HFFc6 (cell line): ENCODE data around the gene CELSR1. TPM values are rescaled to one million over a fixed set of nuclear protein-coding genes. Genes with fewer than 3 reads are reported as not detected.

ENCODE experiments used
- DNase-seq: peaks from one replicate; pipeline ENCODE4 v3.0.0-alpha.2; 2018
- H3K27ac Mint-ChIP-seq: 2 replicates; pipeline ENCODE4 v1.8.0; 2020; ENCODE audit warnings: mild to moderate bottlenecking, mixed read lengths
- H3K27me3 Mint-ChIP-seq: 2 replicates; pipeline ENCODE4 v1.8.0; 2021; ENCODE audit warnings: mild to moderate bottlenecking, moderate library complexity, mixed read lengths; ENCODE audit not compliant: insufficient read depth
- H3K36me3 Mint-ChIP-seq: 2 replicates; pipeline ENCODE4 v1.8.0; 2021; ENCODE audit warnings: low read depth, mixed read lengths
- H3K4me1 Mint-ChIP-seq: 2 replicates; pipeline ENCODE4 v1.8.0; 2020; ENCODE audit warnings: low read depth, mixed read lengths
- H3K4me3 Mint-ChIP-seq: 2 replicates; pipeline ENCODE4 v1.8.0; 2020; ENCODE audit warnings: mild to moderate bottlenecking, moderate library complexity, mixed read lengths
- H3K9me3 Mint-ChIP-seq: 2 replicates; pipeline ENCODE4 v1.8.0; 2020; ENCODE audit warnings: mild to moderate bottlenecking, mixed read lengths
- total RNA-seq, 6 experiments: library from RNA; stranded (reverse); fragmentation: NEBNext Ultra II Directional; extraction: Animal tissue kit (Norgen Biotek cat#: 25700); gene quantifications; 2 replicates in 1 of 6; 3 replicates in 5 of 6; pipeline ENCODE4 v1.2.3, GENCODE V29; 2021
- TF ChIP-seq, protein P1 (sequence below): fragments of 200-600 bp; sonication (generic); IDR thresholded peaks from 2 replicates; pipeline ENCODE4 v1.5.0; 2021; ENCODE audit warnings: antibody characterized with exemption, mild to moderate bottlenecking

Gene CELSR1
- total RNA-seq, 6 experiments from 2014 or later: 4.7 to 8.2 (median 6.5) TPM

DNA sequence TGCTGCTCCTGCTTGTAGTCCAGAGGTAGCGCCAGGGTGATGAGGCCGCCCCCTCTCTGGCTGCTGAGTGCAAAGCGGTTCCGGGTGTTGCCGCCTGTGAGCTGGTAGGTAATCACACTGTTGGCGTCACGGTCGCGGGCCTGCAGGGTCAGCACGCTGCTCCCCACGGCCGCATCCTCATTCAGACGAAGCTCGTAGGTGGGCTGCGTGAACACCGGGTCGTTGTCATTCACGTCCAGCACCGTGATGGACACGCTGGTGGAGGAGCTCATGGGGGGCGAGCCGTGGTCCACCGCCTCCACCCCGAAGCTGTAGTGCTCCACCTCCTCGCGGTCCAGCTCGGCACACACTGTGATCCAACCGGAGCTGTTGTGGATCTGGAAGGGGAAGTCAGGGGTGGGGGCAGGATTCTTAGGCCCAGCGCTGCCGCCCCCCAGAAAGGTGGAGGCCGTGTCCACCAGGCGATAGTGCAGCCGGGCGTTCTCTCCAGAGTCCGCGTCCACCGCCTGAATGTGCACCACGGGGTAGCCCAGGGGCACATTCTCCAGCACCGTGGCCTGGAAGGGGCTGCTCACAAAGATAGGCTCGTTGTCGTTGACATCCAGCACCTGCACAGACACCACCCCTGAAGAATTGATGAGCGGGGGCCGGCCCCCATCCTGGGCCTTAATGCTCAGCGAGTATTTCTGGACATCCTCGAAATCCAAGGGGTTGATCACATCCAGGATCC lies 2.4 kb downstream of the CELSR1 start:
- DNase-seq: no peak
- Mint-ChIP-seq H3K27ac (no peak overlapping the region), H3K36me3 (peaks cover 5% of the 10 kb centered on the region; the same call in 1 of the 2 replicates), H3K4me3 (no peak overlapping the region), H3K4me1 (peaks cover 14% of the 10 kb centered on the region), H3K9me3 (no peaks in the 10 kb centered on the region; the same call in 1 of the 2 replicates), H3K27me3 (peaks cover 1% of the 10 kb centered on the region)
- TF ChIP-seq, protein P1, sequence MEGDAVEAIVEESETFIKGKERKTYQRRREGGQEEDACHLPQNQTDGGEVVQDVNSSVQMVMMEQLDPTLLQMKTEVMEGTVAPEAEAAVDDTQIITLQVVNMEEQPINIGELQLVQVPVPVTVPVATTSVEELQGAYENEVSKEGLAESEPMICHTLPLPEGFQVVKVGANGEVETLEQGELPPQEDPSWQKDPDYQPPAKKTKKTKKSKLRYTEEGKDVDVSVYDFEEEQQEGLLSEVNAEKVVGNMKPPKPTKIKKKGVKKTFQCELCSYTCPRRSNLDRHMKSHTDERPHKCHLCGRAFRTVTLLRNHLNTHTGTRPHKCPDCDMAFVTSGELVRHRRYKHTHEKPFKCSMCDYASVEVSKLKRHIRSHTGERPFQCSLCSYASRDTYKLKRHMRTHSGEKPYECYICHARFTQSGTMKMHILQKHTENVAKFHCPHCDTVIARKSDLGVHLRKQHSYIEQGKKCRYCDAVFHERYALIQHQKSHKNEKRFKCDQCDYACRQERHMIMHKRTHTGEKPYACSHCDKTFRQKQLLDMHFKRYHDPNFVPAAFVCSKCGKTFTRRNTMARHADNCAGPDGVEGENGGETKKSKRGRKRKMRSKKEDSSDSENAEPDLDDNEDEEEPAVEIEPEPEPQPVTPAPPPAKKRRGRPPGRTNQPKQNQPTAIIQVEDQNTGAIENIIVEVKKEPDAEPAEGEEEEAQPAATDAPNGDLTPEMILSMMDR: no peak

GRCh38 chr22:46534177-46534776 lies 3.1 kb downstream of the CELSR1 start:
- Mint-ChIP-seq H3K27ac (no peak overlapping the region), H3K4me1 (peaks cover 14% of the 10 kb centered on the region), H3K4me3 (no peak overlapping the region), H3K9me3 (no peaks in the 10 kb centered on the region; the same call in 1 of the 2 replicates), H3K27me3 (peaks cover 1% of the 10 kb centered on the region), H3K36me3 (peaks cover 5% of the 10 kb centered on the region; the same call in 1 of the 2 replicates)
- DNase-seq: no peak
- TF ChIP-seq, protein P1: no peak

- H3K4me1 Mint-ChIP-seq: peaks cover 5% of the 10 kb centered on the region
- H3K27me3 Mint-ChIP-seq: peaks cover 1% of the 10 kb centered on the region; the same call in 1 of the 2 replicates
- DNase-seq: no peak
- no peaks in the 10 kb centered on the region; the same call in 1 of the 2 replicates for H3K9me3 Mint-ChIP-seq
- H3K36me3 Mint-ChIP-seq: peaks cover 7% of the 10 kb centered on the region
- TF ChIP-seq, protein P1: no peak
- H3K4me3 Mint-ChIP-seq: no peak overlapping the region
- H3K27ac Mint-ChIP-seq: no peak overlapping the region
Observed at GRCh38 chr22:46533070-46533833, 4.2 kb downstream of the CELSR1 start.

GRCh38 chr22:46532416-46532815 lies 5.0 kb downstream of the CELSR1 start:
- no peaks in the 10 kb centered on the region; the same call in 1 of the 2 replicates for H3K9me3 Mint-ChIP-seq
- peaks cover 4% of the 10 kb centered on the region; the same call in 1 of the 2 replicates for H3K27me3 Mint-ChIP-seq
- DNase-seq: no peak
- peaks cover 10% of the 10 kb centered on the region for H3K36me3 Mint-ChIP-seq
- no peak overlapping the region for H3K4me3 Mint-ChIP-seq
- H3K4me1 Mint-ChIP-seq: peaks cover 5% of the 10 kb centered on the region
- TF ChIP-seq, protein P1: no peak
- H3K27ac Mint-ChIP-seq: no peak overlapping the region

DNA sequence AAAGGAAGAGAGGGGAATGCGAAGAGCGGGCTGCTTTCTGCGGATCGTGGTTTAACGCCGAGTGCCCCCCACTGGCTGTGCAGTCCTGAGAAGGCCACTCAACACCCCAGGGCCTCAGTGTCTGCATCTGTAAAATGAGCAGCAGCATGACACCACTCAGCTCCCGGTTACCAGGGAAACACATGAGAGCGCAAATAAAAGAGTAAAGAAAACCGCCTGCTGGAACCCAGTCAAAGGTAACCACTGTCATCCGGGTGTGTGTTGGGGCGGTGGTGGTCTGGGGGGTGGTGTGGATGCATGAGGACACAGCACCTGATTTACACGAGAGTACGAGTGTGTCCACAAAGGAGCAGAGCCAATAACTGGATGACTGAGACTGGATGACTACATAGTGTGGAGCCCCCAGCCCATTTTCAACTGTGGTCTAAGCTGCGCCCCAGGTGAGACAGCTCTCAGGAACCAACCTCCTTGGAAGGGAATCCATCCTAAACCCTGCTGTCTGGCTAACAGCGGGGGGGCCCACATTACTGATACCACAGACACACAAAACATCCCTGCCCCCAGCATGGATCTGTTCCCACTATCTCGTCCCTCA lies 5.7 kb downstream of the CELSR1 start:
- peaks cover 10% of the 10 kb centered on the region for H3K36me3 Mint-ChIP-seq

More for the DNA sequence above, 5.7 kb downstream of the CELSR1 start:
- Mint-ChIP-seq H3K4me3 (no peak overlapping the region), H3K27me3 (peaks cover 7% of the 10 kb centered on the region), H3K4me1 (peaks cover 5% of the 10 kb centered on the region), H3K27ac (no peak overlapping the region), H3K9me3 (no peaks in the 10 kb centered on the region; the same call in 1 of the 2 replicates)
- DNase-seq: no peak
- TF ChIP-seq, protein P1: no peak
